Kidney (tissue), 14 donors: ENCODE measurements around the gene NDUFS4. TPM values are rescaled to one million over a fixed set of nuclear protein-coding genes. Genes with fewer than 3 reads are reported as not detected.

ENCODE experiments used
- DNase-seq, 5 donors: peaks; one replicate each; pipeline ENCODE4 v3.0.0-alpha.2; 2013 to 2020
- FAIRE-seq: peaks from 2 replicates; lab custom pipeline; 2012; peaks lifted over from hg19 to GRCh38; lab: Jason Lieb, UNC
- H3K27ac ChIP-seq, 2 donors: one replicate each; pipeline ENCODE4 v1.7.0; 2013; ENCODE audit warnings: low read depth in 2 of 2, low read length in 2 of 2, inconsistent platforms in 1 of 2
- H3K27me3 ChIP-seq: one replicate; pipeline ENCODE4 v1.7.1; 2013; ENCODE audit warnings: low read length, inconsistent platforms; ENCODE audit not compliant: control insufficient read depth, insufficient read depth
- H3K36me3 ChIP-seq, 3 donors: one replicate each; pipeline versions ENCODE4 v1.7.0 to v1.7.1; 2013; ENCODE audit warnings: low read length in 3 of 3, control low read depth in 1 of 3, inconsistent platforms in 1 of 3; ENCODE audit not compliant: insufficient read depth in 3 of 3, control insufficient read depth in 2 of 3
- H3K4me1 ChIP-seq, 3 donors: one replicate each; pipeline versions ENCODE4 v1.7.0 to v1.7.1; 2013; ENCODE audit warnings: low read length in 3 of 3, inconsistent platforms in 1 of 3, low read depth in 1 of 3; ENCODE audit not compliant: control insufficient read depth in 2 of 3, insufficient read depth in 2 of 3
- H3K4me3 ChIP-seq, 3 donors: one replicate each; pipeline versions ENCODE4 v1.7.0 to v1.8.1; 2013; ENCODE audit warnings: low read length in 3 of 3, control low read depth in 1 of 3, inconsistent platforms in 1 of 3
- H3K9ac ChIP-seq, 3 donors: one replicate each; pipeline versions ENCODE4 v1.7.0 to v1.7.1; 2013; ENCODE audit warnings: low read length in 3 of 3, control low read depth in 1 of 3, inconsistent platforms in 1 of 3
- H3K9me3 ChIP-seq, 3 donors: one replicate each; pipeline versions ENCODE4 v1.7.0 to v1.7.1; 2013; ENCODE audit warnings: low read length in 3 of 3, control low read depth in 1 of 3, inconsistent platforms in 1 of 3; ENCODE audit not compliant: control insufficient read depth in 2 of 3, insufficient read depth in 1 of 3
- CTCF ChIP-seq: IDR thresholded peaks from 3 replicates; pipeline ENCODE4 v1.5.1; 2012; ENCODE audit warnings: mild to moderate bottlenecking, moderate library complexity, borderline replicate concordance; ENCODE audit not compliant: insufficient read depth; ENCODE audit errors: extremely low read depth
- intact Hi-C: fragments of 100-400 bp; cut with DNase I; formaldehyde crosslinking; loops from one replicate; pipeline ENCODE4 v1.11.1; 2022
- polyA plus RNA-seq: library from polyadenylated mRNA; stranded (reverse); fragments of 350-450 nt; fragmentation: Illumina TruSeq; extraction: RNeasy Lipid Tissue Mini Kit (QIAGEN cat#74804); gene quantifications from one replicate; pipeline ENCODE4 v1.2.3, GENCODE V29; 2014; ENCODE audit warnings: low read depth, low replicate concordance; ENCODE audit not compliant: insufficient read depth
- total RNA-seq: library from RNA; stranded (reverse); fragmentation: NEBNext Ultra II Directional; extraction: Animal tissue kit (Norgen Biotek cat#: 25700); gene quantifications from one replicate; pipeline ENCODE4 v1.2.1, GENCODE V29; 2021
- donor health status: control.
- donor health status: control.
- donor health status: control.
- donor health status: control.
- donor health status: control.
- donor health status: DM: yes; HTN: yes; CAD: no.
- donor health status: Normal renal cell carcinoma (clear cell type).

Gene NDUFS4
- total and polyA plus RNA-seq, 2 donors from 2014 or later = 73.9 to 219 TPM

- Histone ChIP-seq H3K27ac (no peak overlapping the region), H3K27me3 (no peaks in the 10 kb centered on the region), H3K36me3 (no peaks in the 10 kb centered on the region), H3K4me1 (no peaks in the 10 kb centered on the region), H3K4me3 (no peak overlapping the region), H3K9ac (no peak overlapping the region), H3K9me3 (no peaks in the 10 kb centered on the region)
- TF ChIP-seq CTCF = no peak
- FAIRE-seq (no peak), DNase-seq (no peak)
- intact Hi-C loops = no loop called here
Observed at GRCh38 chr5:53549792-53550191, 10.6 kb upstream of the NDUFS4 start.

- FAIRE-seq = no peak
- TF ChIP-seq CTCF = no peak
- no peak for DNase-seq
Observed at GRCh38 chr5:53552561-53552960, 7.9 kb upstream of the NDUFS4 start.

GRCh38 chr5:53554444-53554843, 6.0 kb upstream of the NDUFS4 start:
- intact Hi-C loops = no loop called here
- no peak for TF ChIP-seq CTCF
- no peaks in the 10 kb centered on the region for H3K9me3 ChIP-seq
- no peak overlapping the region for H3K4me3 ChIP-seq
- H3K36me3 ChIP-seq = no peaks in the 10 kb centered on the region
- DNase-seq = no peak
- H3K27me3 ChIP-seq = no peaks in the 10 kb centered on the region
- H3K27ac ChIP-seq = no peak overlapping the region
- FAIRE-seq = no peak
- no peaks in the 10 kb centered on the region for H3K4me1 ChIP-seq
- no peak overlapping the region for H3K9ac ChIP-seq

More at GRCh38 chr5:53552561-53552960, 7.9 kb upstream of the NDUFS4 start:
- Histone ChIP-seq H3K4me1 (no peaks in the 10 kb centered on the region), H3K9ac (no peak overlapping the region), H3K27me3 (no peaks in the 10 kb centered on the region), H3K27ac (no peak overlapping the region), H3K9me3 (no peaks in the 10 kb centered on the region), H3K36me3 (no peaks in the 10 kb centered on the region), H3K4me3 (no peak overlapping the region)
- intact Hi-C loops = no loop called here

- TF ChIP-seq CTCF = no peak
- H3K9ac ChIP-seq = no peak overlapping the region
- no peaks in the 10 kb centered on the region for H3K27me3 ChIP-seq
- DNase-seq = no peak
- no peak overlapping the region for H3K27ac ChIP-seq
- no peaks in the 10 kb centered on the region for H3K4me1 ChIP-seq
- intact Hi-C loops = no loop called here
- no peaks in the 10 kb centered on the region for H3K36me3 ChIP-seq
- no peak overlapping the region for H3K4me3 ChIP-seq
- FAIRE-seq = no peak
- H3K9me3 ChIP-seq = no peaks in the 10 kb centered on the region
Observed at GRCh38 chr5:53555160-53555559, 5.3 kb upstream of the NDUFS4 start.
